Mucosa of descending colon (tissue), 3 donors: ENCODE measurements around the gene ZNF609. TPM values are rescaled to one million over a fixed set of nuclear protein-coding genes. Genes with fewer than 3 reads are reported as not detected.
"Not testable (repeated sequence)": the region's sequence is repeated elsewhere in the genome, so short reads cannot be mapped to it uniquely, and the experiment has no call there.

ENCODE experiments used
- ATAC-seq: fragments of 200-7000 bp; cut with Tn5 transposase; one replicate; pipeline ENCODE4 v1.9.1; 2020; ENCODE audit warnings: mild to moderate bottlenecking, moderate library complexity
- DNase-seq, 3 donors: peaks; one replicate each; pipeline ENCODE4 v3.0.0-alpha.2; 2020
- H3K36me3 ChIP-seq: fragments of 200-600 bp; one replicate; pipeline ENCODE4 v1.8.0; 2021; ENCODE audit warnings: low read depth, mild to moderate bottlenecking
- H3K4me1 ChIP-seq: fragments of 200-600 bp; one replicate; pipeline ENCODE4 v1.8.0; 2021; ENCODE audit warnings: low read depth, mild to moderate bottlenecking
- H3K4me3 ChIP-seq: fragments of 200-600 bp; one replicate; pipeline ENCODE4 v1.8.0; 2021; ENCODE audit warnings: mild to moderate bottlenecking
- H3K9me3 ChIP-seq: fragments of 200-600 bp; one replicate; pipeline ENCODE4 v1.8.0; 2021; ENCODE audit warnings: mild to moderate bottlenecking
- intact Hi-C, 2 donors: fragments of 100-400 bp; cut with DNase I in 1 of 2; cut with micrococcal nuclease in 1 of 2; formaldehyde crosslinking; loops; one replicate each; pipeline versions ENCODE4 v1.11.0 to v1.11.1; 2022; cut with DNase I, micrococcal nuclease
- total RNA-seq, 3 donors: library from RNA; stranded (reverse); fragmentation: NEBNext Ultra II Directional in 2 of 3; extraction: Animal tissue kit (Norgen Biotek cat#: 25700) in 2 of 3; gene quantifications; one replicate each; pipeline versions ENCODE4 v1.2.1 to v1.2.4, GENCODE V29; 2021 to 2023
- TF ChIP-seq, protein P1 (sequence below): fragments of 200-600 bp; IDR thresholded peaks from one replicate; pipeline ENCODE4 v1.8.0; 2022; ENCODE audit warnings: antibody characterized with exemption, mild to moderate bottlenecking
- donor health status: DM: no; HTN: no; CAD: no; lungs with moderate emphysema.
- donor health status: DM: no; HTN: no; CAD: no.
- donor health status: DM: no; HTN: yes; CAD: no.

Gene ZNF609
- total RNA-seq, 3 donors from 2014 or later, result 25.4 to 49.2 (median 29.5) TPM

DNA sequence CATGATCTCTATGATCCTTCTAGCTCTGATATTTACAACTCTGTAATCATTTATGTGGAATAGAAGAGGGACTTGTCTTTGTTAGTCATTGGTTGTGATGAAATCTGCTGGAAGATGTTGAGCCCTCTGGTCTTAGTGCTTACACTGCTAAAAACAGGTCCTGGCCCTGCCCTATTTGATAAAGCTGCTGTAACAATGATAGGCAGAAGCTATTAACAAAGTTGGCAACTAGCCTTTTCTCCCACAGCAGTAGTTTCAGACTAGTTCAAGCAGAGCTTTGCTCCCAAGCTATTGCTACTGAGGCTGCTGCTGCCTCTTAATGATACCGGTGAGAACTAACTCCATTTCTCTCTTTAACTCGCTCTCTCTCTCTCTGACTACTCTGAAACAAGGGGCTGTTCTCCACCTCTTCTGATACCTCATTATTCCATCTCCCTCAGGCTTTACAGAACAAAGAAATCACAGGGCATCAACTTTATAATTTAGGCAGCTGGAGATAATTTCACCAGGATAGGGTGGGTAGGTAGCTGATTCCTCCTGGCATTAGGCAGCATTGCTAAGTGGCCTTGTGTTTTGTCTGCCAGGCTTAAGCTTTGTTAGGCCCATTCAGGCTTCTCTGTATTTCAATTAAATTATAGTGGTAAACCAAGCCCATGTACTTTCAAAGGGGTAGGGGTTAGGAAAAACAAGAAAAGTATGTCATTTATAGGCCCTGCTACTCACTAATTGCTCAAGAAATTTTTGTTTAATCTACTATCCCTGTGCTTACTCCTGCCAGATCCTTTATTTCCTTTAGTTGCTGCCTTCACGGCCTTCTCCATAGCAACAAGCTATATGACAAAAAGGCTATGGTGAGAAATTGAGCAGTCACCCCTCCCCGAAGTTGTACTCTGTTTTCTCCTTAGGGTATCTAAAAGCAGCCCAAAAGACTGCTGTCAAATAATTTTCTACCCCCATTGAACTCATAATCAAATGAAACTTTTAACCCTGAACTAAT lies 175.4 kb downstream of the ZNF609 start:
- Histone ChIP-seq H3K36me3 (no peaks in the 10 kb centered on the region), H3K9me3 (no peaks in the 10 kb centered on the region), H3K4me3 (no peak overlapping the region), H3K4me1 (peaks cover 46% of the 10 kb centered on the region)
- TF ChIP-seq, protein P1, sequence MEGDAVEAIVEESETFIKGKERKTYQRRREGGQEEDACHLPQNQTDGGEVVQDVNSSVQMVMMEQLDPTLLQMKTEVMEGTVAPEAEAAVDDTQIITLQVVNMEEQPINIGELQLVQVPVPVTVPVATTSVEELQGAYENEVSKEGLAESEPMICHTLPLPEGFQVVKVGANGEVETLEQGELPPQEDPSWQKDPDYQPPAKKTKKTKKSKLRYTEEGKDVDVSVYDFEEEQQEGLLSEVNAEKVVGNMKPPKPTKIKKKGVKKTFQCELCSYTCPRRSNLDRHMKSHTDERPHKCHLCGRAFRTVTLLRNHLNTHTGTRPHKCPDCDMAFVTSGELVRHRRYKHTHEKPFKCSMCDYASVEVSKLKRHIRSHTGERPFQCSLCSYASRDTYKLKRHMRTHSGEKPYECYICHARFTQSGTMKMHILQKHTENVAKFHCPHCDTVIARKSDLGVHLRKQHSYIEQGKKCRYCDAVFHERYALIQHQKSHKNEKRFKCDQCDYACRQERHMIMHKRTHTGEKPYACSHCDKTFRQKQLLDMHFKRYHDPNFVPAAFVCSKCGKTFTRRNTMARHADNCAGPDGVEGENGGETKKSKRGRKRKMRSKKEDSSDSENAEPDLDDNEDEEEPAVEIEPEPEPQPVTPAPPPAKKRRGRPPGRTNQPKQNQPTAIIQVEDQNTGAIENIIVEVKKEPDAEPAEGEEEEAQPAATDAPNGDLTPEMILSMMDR, result no peak
- DNase-seq (peak in 1 of 3 donors; percentile 25), ATAC-seq (peak; percentile 56)
- intact Hi-C loops, result no loop called here

DNA sequence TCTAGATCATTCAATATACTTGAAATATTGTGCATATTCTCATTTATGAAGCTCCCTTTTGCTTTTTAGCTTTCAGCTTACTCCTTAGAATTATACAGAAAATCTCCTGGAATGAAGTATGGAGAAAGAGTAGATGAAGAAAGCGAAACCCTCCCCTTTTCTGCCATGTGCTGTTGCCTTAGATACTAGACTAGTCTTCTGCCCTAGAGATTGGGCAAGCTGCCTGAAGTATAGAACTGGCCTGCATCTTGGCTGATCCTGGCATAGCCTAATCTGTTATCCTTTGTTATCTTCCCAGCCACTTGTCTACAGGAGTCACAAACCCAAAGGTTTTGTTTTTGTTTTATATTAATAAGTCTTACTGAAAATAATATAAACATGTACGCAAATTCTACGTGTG lies 176.2 kb downstream of the ZNF609 start:
- Histone ChIP-seq H3K4me3 (no peak overlapping the region), H3K9me3 (no peaks in the 10 kb centered on the region), H3K4me1 (peaks cover 52% of the 10 kb centered on the region), H3K36me3 (no peaks in the 10 kb centered on the region)
- DNase-seq, result no peak
- intact Hi-C loops, result no loop called here
- TF ChIP-seq, protein P1, result no peak
- no peak for ATAC-seq

DNA sequence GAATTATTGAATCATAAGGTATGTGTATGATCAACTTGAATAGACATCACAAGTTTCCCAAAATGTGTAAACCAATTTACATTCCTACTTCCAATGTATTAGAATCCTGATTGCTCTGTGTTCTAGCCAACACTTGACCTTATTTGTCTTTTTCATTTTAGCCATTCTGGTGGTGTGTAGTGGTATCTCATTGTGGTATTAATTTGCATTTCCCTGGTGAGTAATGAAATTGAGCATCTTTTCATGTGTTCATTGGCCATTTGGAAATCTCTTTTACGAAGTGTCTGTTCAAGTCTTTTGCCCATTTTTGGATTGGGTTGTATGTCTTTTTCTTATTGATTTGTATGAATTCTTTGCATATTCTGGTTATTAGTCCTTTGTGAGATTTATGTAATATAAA lies 177.0 kb downstream of the ZNF609 start:
- peaks cover 60% of the 10 kb centered on the region for H3K4me1 ChIP-seq

DNA sequence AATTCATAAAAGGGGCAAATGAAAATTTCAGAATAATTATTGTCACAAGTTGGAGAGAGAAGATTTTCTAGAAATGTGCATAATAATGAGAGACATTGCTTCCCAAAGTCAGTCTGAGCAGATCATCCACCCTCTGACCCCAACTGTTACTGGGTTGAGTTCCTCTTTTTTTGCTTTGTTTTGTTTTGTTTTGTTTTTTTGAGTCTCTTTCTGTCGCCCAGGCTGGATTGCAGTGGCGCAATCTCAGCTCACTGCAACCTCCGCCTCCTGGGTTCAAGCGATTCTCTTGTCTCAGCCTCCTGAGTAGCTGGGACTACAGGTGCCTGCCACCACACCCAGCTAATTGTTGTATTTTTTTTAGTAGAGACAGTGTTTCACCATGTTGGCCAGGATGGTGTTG lies 179.4 kb downstream of the ZNF609 start:
- H3K4me3 ChIP-seq, H3K36me3 ChIP-seq, H3K9me3 ChIP-seq, ATAC-seq, intact Hi-C loops, DNase-seq: not testable (repeated sequence)
- H3K4me1 ChIP-seq, result peaks cover 58% of the 10 kb centered on the region

More for the DNA sequence above, 177.0 kb downstream of the ZNF609 start:
- H3K4me3 ChIP-seq, result no peak overlapping the region
- no peaks in the 10 kb centered on the region for H3K36me3 ChIP-seq
- no peaks in the 10 kb centered on the region for H3K9me3 ChIP-seq
- ATAC-seq, result no peak
- intact Hi-C loops, result no loop called here
- TF ChIP-seq, protein P1, result no peak
- DNase-seq, result no peak

DNA sequence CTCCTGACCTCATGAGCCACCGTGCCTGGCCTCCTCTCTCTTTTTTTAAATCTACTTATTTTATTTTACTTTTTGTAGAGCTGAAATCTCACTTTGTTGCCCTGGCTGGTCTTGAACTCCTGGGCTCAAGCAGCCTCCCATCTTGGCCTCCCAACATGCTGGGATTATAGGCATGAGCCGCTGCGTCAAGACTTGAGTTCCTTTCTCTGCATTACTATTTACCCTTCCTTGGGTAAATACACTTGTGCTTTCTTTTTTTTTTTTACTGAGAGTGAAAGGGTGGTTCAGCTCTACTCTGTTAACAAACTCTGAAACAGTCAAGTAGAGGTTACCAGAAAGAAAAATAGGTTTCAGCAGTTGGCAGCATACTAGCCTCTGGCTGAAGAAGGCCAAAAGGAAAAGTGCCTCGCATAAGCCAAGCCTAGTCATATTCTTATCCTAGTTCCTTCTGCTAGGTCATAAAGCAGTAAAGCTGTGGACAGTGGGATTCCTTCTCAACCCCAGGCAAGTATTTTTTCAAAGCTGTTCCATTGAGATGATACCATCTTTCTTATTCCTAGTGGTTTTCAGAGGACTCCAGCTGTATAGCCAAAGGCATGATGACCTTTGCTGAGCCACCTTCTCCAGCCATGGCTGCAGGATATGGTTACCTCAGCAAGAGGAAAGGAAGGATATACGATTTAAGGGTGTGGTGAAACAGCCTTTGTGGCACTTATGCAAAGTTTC lies 179.9 kb downstream of the ZNF609 start:
- Histone ChIP-seq H3K36me3 (no peaks in the 10 kb centered on the region), H3K4me3 (no peak overlapping the region), H3K9me3 (no peaks in the 10 kb centered on the region), H3K4me1 (peaks cover 52% of the 10 kb centered on the region)
- peak; percentile 81 for ATAC-seq
- TF ChIP-seq, protein P1, result no peak
- intact Hi-C loops, result no loop called here
- peak in 1 of 3 donors; percentile 35 for DNase-seq

DNA sequence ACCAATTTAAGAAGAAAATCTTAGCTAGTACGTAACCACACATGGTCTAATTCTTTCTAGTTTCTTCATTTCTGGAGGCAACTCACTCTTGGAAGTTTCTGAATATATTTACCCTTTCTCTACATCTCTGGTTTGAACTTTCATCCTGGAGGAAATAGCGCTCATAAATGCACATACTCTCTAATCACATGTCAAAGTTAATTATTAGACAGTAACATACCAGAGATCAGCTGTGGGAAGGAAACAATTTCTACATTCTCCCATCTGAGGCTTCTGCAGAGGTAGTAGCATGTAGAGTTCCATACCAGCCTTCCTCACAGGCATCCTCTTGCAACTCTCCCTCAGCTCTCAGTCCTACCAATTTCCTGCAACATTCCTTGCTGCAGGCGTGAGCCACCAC lies 182.5 kb downstream of the ZNF609 start:
- H3K4me3 ChIP-seq, result no peak overlapping the region
- peaks cover 40% of the 10 kb centered on the region for H3K4me1 ChIP-seq
- DNase-seq (peak in 1 of 3 donors; percentile 26), ATAC-seq (peak; percentile 84)
- intact Hi-C loops, result no loop called here
- H3K9me3 ChIP-seq, result no peaks in the 10 kb centered on the region
- no peaks in the 10 kb centered on the region for H3K36me3 ChIP-seq
- TF ChIP-seq, protein P1, result no peak
